ENCODE measurements around the gene FNDC3B.

DNA sequence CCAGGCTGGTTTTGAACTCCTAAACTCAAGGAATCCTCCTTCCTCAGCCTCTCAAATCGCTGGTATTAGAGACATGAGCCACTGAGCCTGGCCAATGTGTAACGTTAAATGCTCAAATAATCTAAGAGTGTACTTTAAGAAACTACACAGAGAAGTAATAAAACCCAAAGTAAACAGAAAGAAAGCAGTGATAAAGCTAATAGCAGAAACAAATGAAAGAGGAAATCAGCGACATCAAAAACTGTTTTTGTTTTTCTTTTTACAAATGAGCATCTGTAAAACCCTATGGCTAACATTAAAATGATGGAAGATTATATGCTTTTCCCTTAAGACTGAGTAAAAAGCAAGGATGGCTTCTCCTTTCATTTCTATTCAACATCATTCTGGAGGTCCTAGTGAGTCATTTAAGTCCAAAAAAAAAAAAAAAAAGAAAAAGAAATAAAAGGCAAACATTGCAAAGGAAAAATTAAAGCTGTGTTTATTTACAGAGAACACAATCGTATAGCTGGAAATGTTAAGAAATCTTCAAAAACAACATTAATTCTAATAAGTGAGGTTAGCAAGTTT is 36.8 kb upstream of the FNDC3B start:
- TF ChIP-seq, protein P1, sequence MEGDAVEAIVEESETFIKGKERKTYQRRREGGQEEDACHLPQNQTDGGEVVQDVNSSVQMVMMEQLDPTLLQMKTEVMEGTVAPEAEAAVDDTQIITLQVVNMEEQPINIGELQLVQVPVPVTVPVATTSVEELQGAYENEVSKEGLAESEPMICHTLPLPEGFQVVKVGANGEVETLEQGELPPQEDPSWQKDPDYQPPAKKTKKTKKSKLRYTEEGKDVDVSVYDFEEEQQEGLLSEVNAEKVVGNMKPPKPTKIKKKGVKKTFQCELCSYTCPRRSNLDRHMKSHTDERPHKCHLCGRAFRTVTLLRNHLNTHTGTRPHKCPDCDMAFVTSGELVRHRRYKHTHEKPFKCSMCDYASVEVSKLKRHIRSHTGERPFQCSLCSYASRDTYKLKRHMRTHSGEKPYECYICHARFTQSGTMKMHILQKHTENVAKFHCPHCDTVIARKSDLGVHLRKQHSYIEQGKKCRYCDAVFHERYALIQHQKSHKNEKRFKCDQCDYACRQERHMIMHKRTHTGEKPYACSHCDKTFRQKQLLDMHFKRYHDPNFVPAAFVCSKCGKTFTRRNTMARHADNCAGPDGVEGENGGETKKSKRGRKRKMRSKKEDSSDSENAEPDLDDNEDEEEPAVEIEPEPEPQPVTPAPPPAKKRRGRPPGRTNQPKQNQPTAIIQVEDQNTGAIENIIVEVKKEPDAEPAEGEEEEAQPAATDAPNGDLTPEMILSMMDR (IDR thresholded peaks at IDR 0.05), result no peak
- no peak for TF ChIP-seq EZH2 (IDR thresholded peaks at IDR 0.05)
- no peak for TF ChIP-seq EZH2phosphoT487 (IDR thresholded peaks at IDR 0.05)

All from neural progenitor cell (in vitro differentiated cells).